T-cell (primary cell): ENCODE data around the gene LPIN1. TPM values are rescaled to one million over a fixed set of nuclear protein-coding genes. Genes with fewer than 3 reads are reported as not detected.

Source experiments
- ATAC-seq, 4 experiments: fragments of 200-7000 bp in 3 of 4; fragments of 150-1000 bp in 1 of 4; cut with Tn5 transposase; replicated peaks in 1 of 4; 1 replicate in 3 of 4; 2 replicates in 1 of 4; pipeline ENCODE4 v1.10.0; 2021; ENCODE audit warnings: moderate library complexity in 3 of 4, mild to moderate bottlenecking in 2 of 4, moderate number of reproducible peaks in 1 of 4
- CTCF ChIA-PET, 2 donors: fragments of 300-600 bp; sonication (Branson Sonifier 250); formaldehyde crosslinking; loops; one replicate each; lab custom pipeline; 2022; ENCODE audit warnings: antibody characterized with exemption in 2 of 2; lab: Charles Lee
- POLR2A ChIA-PET, 2 donors: fragments of 300-600 bp; sonication (Branson Sonifier 250); formaldehyde crosslinking; loops; one replicate each; lab custom pipeline; 2022; ENCODE audit warnings: antibody characterized with exemption in 2 of 2; lab: Charles Lee
- DNase-seq, 35 experiments: peaks; one replicate each; pipeline versions ENCODE4 v3.0.0 to v3.0.0-alpha.2; 2013 to 2023
- H3K27ac ChIP-seq: one replicate; pipeline ENCODE4 v1.5.1; 2013; ENCODE audit warnings: low read length
- H3K27me3 ChIP-seq, 2 experiments: replicated peaks in 1 of 2; 1 replicate in 1 of 2; 2 replicates in 1 of 2; pipeline versions ENCODE4 v1.6.1 to v1.7.0; 2013; ENCODE audit warnings: low read length in 1 of 2, mixed read lengths in 1 of 2; ENCODE audit not compliant: control insufficient read depth in 2 of 2, insufficient read depth in 2 of 2; ENCODE audit errors: extremely low read depth in 1 of 2
- H3K36me3 ChIP-seq, 2 donors: 1 replicate in 1 of 2; 2 replicates in 1 of 2; pipeline versions ENCODE4 v1.6.1 to v1.7.0; 2013; ENCODE audit warnings: low read length in 1 of 2; ENCODE audit not compliant: control insufficient read depth in 2 of 2, insufficient read depth in 1 of 2; ENCODE audit errors: extremely low read depth in 1 of 2
- H3K4me1 ChIP-seq, 2 experiments: 1 replicate in 1 of 2; 2 replicates in 1 of 2; pipeline versions ENCODE4 v1.6.1 to v1.7.0; 2013; ENCODE audit warnings: low read length in 2 of 2, mixed read lengths in 1 of 2; ENCODE audit not compliant: insufficient read depth in 2 of 2, control insufficient read depth in 1 of 2; ENCODE audit errors: extremely low read depth in 1 of 2
- H3K4me3 ChIP-seq, 2 donors: 1 replicate in 1 of 2; 2 replicates in 1 of 2; pipeline versions ENCODE4 v1.5.1 to v1.7.0; 2013; ENCODE audit warnings: mild to moderate bottlenecking in 2 of 2, low read length in 1 of 2, moderate library complexity in 1 of 2; ENCODE audit not compliant: control insufficient read depth in 1 of 2; ENCODE audit errors: extremely low read depth in 1 of 2
- H3K9me3 ChIP-seq: 2 replicates; pipeline ENCODE4 v1.7.0; 2013
- H3K27ac Mint-ChIP-seq, 2 donors: one replicate each; pipeline ENCODE4 v1.8.0; 2020 to 2021; ENCODE audit warnings: mild to moderate bottlenecking in 2 of 2, mixed read lengths in 2 of 2
- H3K27me3 Mint-ChIP-seq, 2 donors: one replicate each; pipeline ENCODE4 v1.8.0; 2021 to 2022; ENCODE audit warnings: mixed read lengths in 2 of 2
- H3K36me3 Mint-ChIP-seq: one replicate; pipeline ENCODE4 v1.8.0; 2021; ENCODE audit warnings: mixed read lengths
- H3K4me1 Mint-ChIP-seq, 3 donors: one replicate each; pipeline ENCODE4 v1.8.0; 2020 to 2022; ENCODE audit warnings: mixed read lengths in 3 of 3, mild to moderate bottlenecking in 1 of 3
- H3K4me3 Mint-ChIP-seq, 3 donors: one replicate each; pipeline ENCODE4 v1.8.0; 2020 to 2022; ENCODE audit warnings: mild to moderate bottlenecking in 3 of 3, mixed read lengths in 3 of 3, moderate library complexity in 3 of 3
- H3K9me3 Mint-ChIP-seq, 3 donors: one replicate each; pipeline ENCODE4 v1.8.0; 2020 to 2022; ENCODE audit warnings: mixed read lengths in 3 of 3
- WGBS: methylation state at CpG from one replicate; pipeline ENCODE4 v1.1.5; 2013; ENCODE audit warnings: missing lambda C conversion rate; ENCODE audit not compliant: insufficient coverage; 5-methylcytosine and 5-hydroxymethylcytosine counted together
- total RNA-seq, 35 experiments: library from RNA in 6 of 35; stranded (reverse) in 6 of 35; fragments of 120-200 nt in 1 of 35; gene quantifications; one replicate each; pipeline versions ENCODE4 v1.2.1 to v1.2.4 and lab custom pipeline; 2013 to 2026

LPIN1 gene
- total RNA-seq, 5 donors from 2014 or later (not counting 1 experiment from before 2014, with no cell fraction given): 67.1 to 102 (median 88.0) TPM

DNA sequence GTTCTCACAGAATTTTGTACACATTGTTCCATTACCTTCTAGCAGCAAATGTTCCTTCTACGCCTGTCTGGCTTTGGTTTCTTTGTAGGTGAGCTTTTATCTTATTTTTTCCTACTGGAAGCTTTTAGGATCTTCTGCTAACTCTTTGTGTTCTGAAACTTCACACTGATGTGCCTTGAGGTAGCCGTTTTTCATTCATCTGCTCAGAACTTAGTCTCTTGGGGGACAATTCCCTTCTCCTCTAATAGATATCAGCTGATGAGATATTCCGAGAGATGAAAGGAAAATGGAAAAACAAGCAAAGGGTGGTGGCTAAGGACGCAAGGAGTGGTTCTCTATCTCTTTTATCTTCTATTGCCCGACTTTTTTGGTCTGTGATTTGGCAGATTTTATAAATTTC is 27.8 kb upstream of the LPIN1 start:
- CTCF ChIA-PET: interaction anchor here (0.6 to 1.6 kb wide), 3 partner anchors 14 to 64 kb away, joined by 3 to 5 read pairs (median 3); no protein-coding TSS in a partner anchor
- Mint-ChIP-seq H3K36me3 (no peaks in the 10 kb centered on the region), H3K9me3 (no peaks in the 10 kb centered on the region), H3K4me1 (peaks cover 5 to 11% (median 6%) of the 10 kb centered on the region in 3 donors), H3K4me3 (no peak overlapping the region), H3K27ac (no peak overlapping the region), H3K27me3 (peaks cover 8 to 27% of the 10 kb centered on the region in 2 donors)
- H3K27me3 ChIP-seq: peaks cover 0 to 24% of the 10 kb centered on the region in 2 experiments
- DNase-seq: no peak
- ATAC-seq: no peak
- peaks cover 0 to 4% of the 10 kb centered on the region in 2 experiments for H3K4me1 ChIP-seq
- POLR2A ChIA-PET: interaction anchor here in 1 of 2 donors (0.6 kb wide), 1 partner anchor 902 kb away, joined by 3 read pairs; no protein-coding TSS in a partner anchor
- H3K4me3 ChIP-seq: no peak overlapping the region
- H3K27ac ChIP-seq: no peak overlapping the region
- no peaks in the 10 kb centered on the region for H3K36me3 ChIP-seq
- no CpG with 5 or more reads among the region's 5 CpGs for WGBS
- no peaks in the 10 kb centered on the region for H3K9me3 ChIP-seq

DNA sequence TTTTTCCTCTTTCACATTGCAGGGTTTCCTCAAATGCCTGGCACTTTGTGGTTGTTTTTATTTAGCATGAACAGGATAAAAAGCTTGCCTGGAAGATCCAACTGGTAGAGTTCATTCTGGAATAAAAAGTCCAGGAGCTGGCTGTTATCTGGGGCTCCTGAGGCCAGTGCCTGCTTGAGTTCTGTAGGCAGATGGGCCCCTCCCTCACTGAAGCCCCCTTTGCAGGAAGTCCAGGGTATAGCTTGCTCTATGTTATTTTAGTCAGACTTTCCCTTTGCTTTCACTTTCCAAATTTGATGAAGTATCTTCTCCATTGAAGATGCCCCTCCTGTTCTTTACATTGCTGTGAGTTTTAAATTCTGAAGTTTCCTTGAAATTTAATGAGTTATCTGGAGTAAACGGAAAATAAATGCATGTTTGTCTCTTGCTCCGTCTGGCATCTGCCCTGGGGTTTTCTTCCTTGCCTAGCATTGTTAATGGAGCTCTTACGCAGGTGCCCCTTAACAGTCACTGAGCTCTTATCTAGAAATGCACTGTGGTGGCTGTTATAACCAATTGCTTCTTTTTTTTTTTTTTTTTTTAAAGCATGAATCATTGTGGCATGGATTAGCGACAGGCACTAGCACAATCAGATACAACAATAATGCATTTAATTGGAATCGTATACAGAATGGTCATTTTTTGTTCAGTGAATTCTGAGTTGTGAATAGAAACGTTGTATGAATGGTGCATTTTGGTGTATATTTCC is 27.0 kb upstream of the LPIN1 start:
- DNase-seq (no peak), ATAC-seq (no peak)
- H3K27ac Mint-ChIP-seq: no peak overlapping the region
- H3K4me1 ChIP-seq: peaks cover 0 to 4% of the 10 kb centered on the region in 2 experiments
- POLR2A ChIA-PET: interaction anchor here in 1 of 2 donors (0.7 kb wide), 1 partner anchor 996 kb away, joined by 6 read pairs; no protein-coding TSS in a partner anchor
- peaks cover 0 to 29% of the 10 kb centered on the region in 2 experiments for H3K27me3 ChIP-seq
- H3K9me3 ChIP-seq: no peaks in the 10 kb centered on the region
- no peaks in the 10 kb centered on the region for H3K9me3 Mint-ChIP-seq
- peak overlapping the region; percentile 25 to 39 (median 33) for H3K4me3 Mint-ChIP-seq
- H3K36me3 ChIP-seq: no peaks in the 10 kb centered on the region
- 0% methylated on average over 1 of the region's 6 CpGs for WGBS
- H3K4me3 ChIP-seq: no peak overlapping the region
- CTCF ChIA-PET: interaction anchor here (0.6 to 1.6 kb wide), 6 partner anchors 15 to 63 kb away, joined by 3 to 5 read pairs (median 3); no protein-coding TSS in a partner anchor
- H3K27me3 Mint-ChIP-seq: peaks cover 13 to 32% of the 10 kb centered on the region in 2 donors
- H3K36me3 Mint-ChIP-seq: no peaks in the 10 kb centered on the region
- H3K4me1 Mint-ChIP-seq: peaks cover 5 to 11% (median 6%) of the 10 kb centered on the region in 3 donors
- H3K27ac ChIP-seq: no peak overlapping the region

DNA sequence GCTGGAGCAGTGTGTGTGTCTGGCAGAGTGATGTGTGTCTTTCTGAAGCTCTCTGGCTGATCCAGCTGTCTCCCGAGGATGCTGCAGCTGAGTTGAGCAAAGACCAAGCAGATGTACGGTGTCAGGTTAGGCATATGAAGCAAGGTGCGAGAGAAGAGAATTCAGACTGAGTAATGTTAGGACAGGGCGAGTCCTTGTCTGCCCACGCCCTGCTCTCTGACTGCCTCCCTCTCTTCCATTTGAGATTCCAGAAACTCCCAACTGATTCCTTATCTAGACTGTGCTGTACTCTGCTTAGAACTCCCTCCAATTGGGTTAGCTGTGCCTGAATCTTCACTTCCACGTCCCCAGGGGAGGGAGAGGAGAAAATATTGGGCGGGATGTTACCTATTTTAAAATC is 25.7 kb upstream of the LPIN1 start:
- H3K9me3 Mint-ChIP-seq: no peaks in the 10 kb centered on the region
- peaks cover 0 to 4% of the 10 kb centered on the region in 2 experiments for H3K4me1 ChIP-seq
- WGBS: 93% methylated on average over 3 of the region's 7 CpGs
- no peaks in the 10 kb centered on the region for H3K36me3 Mint-ChIP-seq
- ATAC-seq (no peak), DNase-seq (no peak)
- peaks cover 9 to 24% of the 10 kb centered on the region in 2 donors for H3K27me3 Mint-ChIP-seq
- H3K4me3 Mint-ChIP-seq: no peak overlapping the region
- ChIA-PET CTCF (no interaction called here), POLR2A (no interaction called here)
- peaks cover 5 to 11% (median 6%) of the 10 kb centered on the region in 3 donors for H3K4me1 Mint-ChIP-seq
- H3K27ac Mint-ChIP-seq: no peak overlapping the region
- no peaks in the 10 kb centered on the region for H3K9me3 ChIP-seq
- peaks cover 0 to 26% of the 10 kb centered on the region in 2 experiments for H3K27me3 ChIP-seq
- no peaks in the 10 kb centered on the region for H3K36me3 ChIP-seq
- no peak overlapping the region for H3K27ac ChIP-seq
- H3K4me3 ChIP-seq: no peak overlapping the region

DNA sequence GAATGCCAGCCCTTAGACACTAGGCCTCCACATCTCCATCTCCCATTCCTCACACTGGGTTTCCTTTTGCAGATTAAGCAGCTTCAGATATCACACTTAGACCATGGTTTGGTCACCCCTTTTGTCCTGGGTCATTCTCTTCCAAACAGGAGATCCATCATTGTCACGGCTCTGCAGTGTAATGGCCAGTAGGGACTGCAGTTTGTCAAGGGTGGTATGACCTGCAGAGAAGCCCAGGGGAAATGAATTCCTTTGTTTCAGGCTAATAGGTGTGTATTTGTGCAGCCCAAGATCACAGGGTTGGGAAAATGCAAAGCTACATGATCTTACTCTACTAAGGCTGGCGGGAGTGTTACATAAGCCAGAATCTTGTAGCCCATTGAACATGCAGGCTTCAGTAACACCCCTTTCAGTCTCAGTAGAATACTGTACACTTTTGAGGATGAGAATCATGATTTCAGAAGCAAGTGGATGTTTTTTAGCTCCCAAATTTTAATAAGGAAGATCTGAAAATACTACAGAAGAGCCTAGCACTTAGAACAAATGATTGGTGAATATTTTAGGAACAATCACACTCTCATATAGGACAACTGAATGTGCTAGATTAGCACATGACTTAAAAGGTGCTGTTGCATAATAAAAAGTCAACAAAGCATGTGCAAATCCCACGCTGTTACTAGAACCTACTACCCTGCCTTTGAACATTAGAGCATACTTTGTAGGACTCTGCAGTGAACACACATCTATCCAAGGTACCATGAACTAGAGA is 24.0 kb upstream of the LPIN1 start:
- peaks cover 3 to 11% (median 6%) of the 10 kb centered on the region in 3 donors for H3K4me1 Mint-ChIP-seq
- CTCF ChIA-PET: no interaction called here

DNA sequence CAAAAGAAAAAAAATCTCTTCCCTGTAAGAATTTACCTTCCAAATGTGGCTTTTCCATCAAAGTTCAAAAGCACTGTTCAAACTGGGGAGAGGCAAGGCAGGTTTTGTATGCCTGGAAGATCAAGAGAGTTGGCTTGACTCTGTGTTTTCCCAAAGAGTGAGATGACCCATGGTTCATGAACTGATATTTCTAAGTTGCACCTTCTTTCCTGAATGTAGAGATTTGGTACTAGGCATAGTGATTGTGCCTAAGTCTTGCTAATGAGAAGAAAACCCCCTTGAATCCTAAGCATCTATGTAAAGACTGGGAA is 23.4 kb upstream of the LPIN1 start:
- ChIA-PET POLR2A (no interaction called here), CTCF (interaction anchor here in 1 of 2 donors (1.1 kb wide), 1 partner anchor 53 kb away, joined by 3 read pairs; no protein-coding TSS in a partner anchor)
- Histone ChIP-seq H3K27ac (no peak overlapping the region), H3K36me3 (no peaks in the 10 kb centered on the region), H3K9me3 (no peaks in the 10 kb centered on the region), H3K4me3 (no peak overlapping the region), H3K4me1 (peaks cover 0 to 4% of the 10 kb centered on the region in 2 experiments), H3K27me3 (peaks cover 0 to 20% of the 10 kb centered on the region in 2 experiments)
- H3K36me3 Mint-ChIP-seq: no peaks in the 10 kb centered on the region
- no peak overlapping the region for H3K27ac Mint-ChIP-seq
- H3K4me3 Mint-ChIP-seq: no peak overlapping the region
- H3K27me3 Mint-ChIP-seq: peaks cover 9 to 14% of the 10 kb centered on the region in 2 donors
- DNase-seq (no peak), ATAC-seq (no peak)
- no peaks in the 10 kb centered on the region for H3K9me3 Mint-ChIP-seq
- peaks cover 3 to 11% (median 5%) of the 10 kb centered on the region in 3 donors for H3K4me1 Mint-ChIP-seq

More for the DNA sequence above, 24.0 kb upstream of the LPIN1 start:
- Histone ChIP-seq H3K9me3 (no peaks in the 10 kb centered on the region), H3K4me3 (no peak overlapping the region), H3K36me3 (no peaks in the 10 kb centered on the region), H3K27me3 (peaks cover 0 to 20% of the 10 kb centered on the region in 2 experiments), H3K4me1 (peaks cover 0 to 4% of the 10 kb centered on the region in 2 experiments), H3K27ac (no peak overlapping the region)
- WGBS: 100% methylated on average over 1 of the region's 3 CpGs
- ATAC-seq: no peak
- H3K27ac Mint-ChIP-seq: no peak overlapping the region
- POLR2A ChIA-PET: interaction anchor here in 1 of 2 donors (0.5 kb wide), 1 partner anchor 16 kb away, joined by 5 read pairs; no protein-coding TSS in a partner anchor
- no peaks in the 10 kb centered on the region for H3K9me3 Mint-ChIP-seq
- no peak overlapping the region for H3K4me3 Mint-ChIP-seq
- DNase-seq: no peak
- peaks cover 9 to 17% of the 10 kb centered on the region in 2 donors for H3K27me3 Mint-ChIP-seq
- no peaks in the 10 kb centered on the region for H3K36me3 Mint-ChIP-seq

DNA sequence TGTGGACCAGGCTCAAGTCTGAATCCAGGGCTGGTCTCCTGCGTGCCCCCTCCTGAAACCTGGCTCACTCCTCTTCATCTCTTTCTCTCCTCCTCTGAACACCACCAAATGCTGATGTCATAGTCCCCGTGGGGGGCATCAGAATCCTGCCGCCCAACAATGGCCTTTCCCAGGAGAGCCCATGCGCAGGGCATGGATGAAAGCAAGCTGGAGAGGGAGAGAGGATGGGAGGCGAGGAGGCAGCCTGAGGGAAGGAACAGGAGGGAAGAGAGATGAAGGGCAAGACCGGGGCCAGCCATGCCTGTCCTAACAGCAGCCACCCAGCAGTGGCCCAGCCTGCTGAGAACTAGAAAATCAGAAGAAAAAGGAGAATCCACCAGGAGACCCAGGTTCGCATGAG is 22.3 kb upstream of the LPIN1 start:
- H3K9me3 Mint-ChIP-seq: no peaks in the 10 kb centered on the region
- DNase-seq (no peak), ATAC-seq (no peak)
- no peaks in the 10 kb centered on the region for H3K9me3 ChIP-seq
- H3K4me1 ChIP-seq: peaks cover 0 to 4% of the 10 kb centered on the region in 2 experiments
- H3K27me3 Mint-ChIP-seq: peaks cover 9 to 12% of the 10 kb centered on the region in 2 donors
- H3K4me1 Mint-ChIP-seq: peaks cover 3 to 10% (median 4%) of the 10 kb centered on the region in 3 donors
- no peak overlapping the region for H3K27ac ChIP-seq
- H3K36me3 ChIP-seq: no peaks in the 10 kb centered on the region
- CTCF ChIA-PET: interaction anchor here in 1 of 2 donors (1.1 kb wide), 1 partner anchor 52 kb away, joined by 3 read pairs; no protein-coding TSS in a partner anchor
- no peak overlapping the region for H3K4me3 Mint-ChIP-seq
- no peak overlapping the region for H3K4me3 ChIP-seq
- no peak overlapping the region for H3K27ac Mint-ChIP-seq
- no peaks in the 10 kb centered on the region for H3K36me3 Mint-ChIP-seq
- H3K27me3 ChIP-seq: peaks cover 0 to 18% of the 10 kb centered on the region in 2 experiments
- POLR2A ChIA-PET: no interaction called here
- WGBS: 84% methylated on average over 3 of the region's 7 CpGs
